Suprapubic skin (tissue), 3 donors: ENCODE measurements around the gene WDR36.

Source experiments
- EP300 ChIP-seq: sonication (generic); formaldehyde crosslinking; IDR thresholded peaks from one replicate; pipeline ENCODE4 v1.6.1; 2017; ENCODE audit warnings: antibody characterized with exemption
- TF ChIP-seq, protein P1 (sequence below), 2 donors: fragments of 200-600 bp in 1 of 2; fragments of 450-650 bp in 1 of 2; sonication (generic) in 1 of 2; IDR thresholded peaks; one replicate each; pipeline ENCODE4 v1.5.1; 2016 to 2019; ENCODE audit warnings: antibody characterized with exemption in 2 of 2, mild to moderate bottlenecking in 1 of 2, moderate library complexity in 1 of 2

DNA sequence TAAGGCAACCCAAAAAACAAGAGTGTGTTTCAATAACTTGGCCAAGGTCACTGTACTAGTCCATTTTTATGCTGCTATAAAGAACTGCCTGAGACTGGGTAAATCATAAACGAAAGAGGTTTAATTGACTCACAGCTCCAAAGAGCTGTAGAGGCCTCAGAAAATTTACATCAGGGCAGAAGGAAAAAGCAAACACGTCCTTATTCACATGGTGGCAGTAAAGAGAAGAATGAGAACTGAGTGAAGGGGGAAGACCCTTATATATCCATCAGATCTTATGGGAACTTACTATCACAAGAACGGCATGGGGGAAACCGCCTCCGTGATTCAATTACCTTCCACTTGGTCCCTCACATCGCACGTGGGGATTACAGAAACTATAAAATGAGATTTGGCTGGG, 67.7 kb downstream of the WDR36 start:
- TF ChIP-seq, protein P1, sequence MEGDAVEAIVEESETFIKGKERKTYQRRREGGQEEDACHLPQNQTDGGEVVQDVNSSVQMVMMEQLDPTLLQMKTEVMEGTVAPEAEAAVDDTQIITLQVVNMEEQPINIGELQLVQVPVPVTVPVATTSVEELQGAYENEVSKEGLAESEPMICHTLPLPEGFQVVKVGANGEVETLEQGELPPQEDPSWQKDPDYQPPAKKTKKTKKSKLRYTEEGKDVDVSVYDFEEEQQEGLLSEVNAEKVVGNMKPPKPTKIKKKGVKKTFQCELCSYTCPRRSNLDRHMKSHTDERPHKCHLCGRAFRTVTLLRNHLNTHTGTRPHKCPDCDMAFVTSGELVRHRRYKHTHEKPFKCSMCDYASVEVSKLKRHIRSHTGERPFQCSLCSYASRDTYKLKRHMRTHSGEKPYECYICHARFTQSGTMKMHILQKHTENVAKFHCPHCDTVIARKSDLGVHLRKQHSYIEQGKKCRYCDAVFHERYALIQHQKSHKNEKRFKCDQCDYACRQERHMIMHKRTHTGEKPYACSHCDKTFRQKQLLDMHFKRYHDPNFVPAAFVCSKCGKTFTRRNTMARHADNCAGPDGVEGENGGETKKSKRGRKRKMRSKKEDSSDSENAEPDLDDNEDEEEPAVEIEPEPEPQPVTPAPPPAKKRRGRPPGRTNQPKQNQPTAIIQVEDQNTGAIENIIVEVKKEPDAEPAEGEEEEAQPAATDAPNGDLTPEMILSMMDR (IDR thresholded peaks at IDR 0.05): no peak
- no peak for TF ChIP-seq EP300
